Measurements from ENCODE around the gene C5orf15.

C5orf15 gene

DNA sequence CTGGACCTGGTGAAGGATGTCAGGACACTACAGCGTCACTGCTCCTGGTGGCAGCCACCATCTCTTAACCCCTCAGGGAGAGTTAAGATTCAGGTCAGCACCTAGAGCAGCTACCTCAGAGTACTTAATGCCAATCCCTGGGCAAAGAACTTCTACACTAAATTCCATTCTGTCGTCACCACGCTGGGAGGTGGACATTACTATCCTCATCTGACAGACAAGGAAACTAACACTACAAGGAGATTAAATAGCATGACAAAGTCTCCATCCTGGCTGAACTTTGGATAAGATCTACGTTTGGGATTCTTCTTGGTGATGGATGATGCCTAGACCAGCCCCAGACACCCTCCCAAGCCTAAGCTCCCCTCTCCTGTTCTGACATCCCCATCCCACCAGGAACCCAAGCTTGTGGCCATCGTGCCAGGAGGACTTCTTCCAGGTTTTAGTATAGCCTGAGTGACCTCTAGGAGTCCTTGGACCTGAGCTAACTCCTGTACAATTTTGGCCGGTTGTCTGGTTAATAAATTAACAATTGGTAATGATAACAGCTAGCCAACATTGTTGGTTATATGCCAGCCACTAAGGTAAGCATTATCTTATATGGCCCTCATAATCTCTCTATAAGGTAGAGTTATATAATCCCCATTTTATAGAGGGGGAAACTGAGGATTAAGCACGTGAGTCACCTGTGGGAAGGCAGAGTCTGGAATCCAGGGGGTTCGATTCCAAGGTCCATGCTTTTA is 54.8 kb downstream of the C5orf15 start:
- TF ChIP-seq TCF4 (CRISPR knock-in tag; IDR thresholded peaks at IDR 0.05; ENCODE audit: borderline replicate concordance) (no peak), SNAI2 (CRISPR knock-in tag; IDR thresholded peaks at IDR 0.05) (no peak), ZNF8 (CRISPR knock-in tag; IDR thresholded peaks at IDR 0.05) (no peak), TOX (CRISPR knock-in tag; IDR thresholded peaks at IDR 0.05; ENCODE audit: borderline replicate concordance) (no peak), BACH2 (CRISPR knock-in tag; IDR thresholded peaks at IDR 0.05; ENCODE audit: borderline replicate concordance) (no peak), OSR1 (CRISPR knock-in tag; IDR thresholded peaks at IDR 0.05) (no peak), ZNF70 (CRISPR knock-in tag; IDR thresholded peaks at IDR 0.05) (no peak), GLIS3 (CRISPR knock-in tag; IDR thresholded peaks at IDR 0.05) (no peak), ARNTL (CRISPR knock-in tag; IDR thresholded peaks at IDR 0.05; ENCODE audit: borderline replicate concordance, low read depth) (no peak), RARB (CRISPR knock-in tag; IDR thresholded peaks at IDR 0.05) (no peak), ZFP3 (CRISPR knock-in tag; IDR thresholded peaks at IDR 0.05) (no peak), ZC3H10 (CRISPR knock-in tag; IDR thresholded peaks at IDR 0.05) (no peak), CSDC2 (CRISPR knock-in tag; IDR thresholded peaks at IDR 0.05) (no peak), ESRRG (CRISPR knock-in tag; IDR thresholded peaks at IDR 0.05) (no peak), ISL1 (CRISPR knock-in tag; IDR thresholded peaks at IDR 0.05) (no peak)
- TF ChIP-seq, protein P1, sequence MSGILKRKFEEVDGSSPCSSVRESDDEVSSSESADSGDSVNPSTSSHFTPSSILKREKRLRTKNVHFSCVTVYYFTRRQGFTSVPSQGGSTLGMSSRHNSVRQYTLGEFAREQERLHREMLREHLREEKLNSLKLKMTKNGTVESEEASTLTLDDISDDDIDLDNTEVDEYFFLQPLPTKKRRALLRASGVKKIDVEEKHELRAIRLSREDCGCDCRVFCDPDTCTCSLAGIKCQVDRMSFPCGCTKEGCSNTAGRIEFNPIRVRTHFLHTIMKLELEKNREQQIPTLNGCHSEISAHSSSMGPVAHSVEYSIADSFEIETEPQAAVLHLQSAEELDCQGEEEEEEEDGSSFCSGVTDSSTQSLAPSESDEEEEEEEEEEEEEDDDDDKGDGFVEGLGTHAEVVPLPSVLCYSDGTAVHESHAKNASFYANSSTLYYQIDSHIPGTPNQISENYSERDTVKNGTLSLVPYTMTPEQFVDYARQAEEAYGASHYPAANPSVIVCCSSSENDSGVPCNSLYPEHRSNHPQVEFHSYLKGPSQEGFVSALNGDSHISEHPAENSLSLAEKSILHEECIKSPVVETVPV (CRISPR knock-in tag; IDR thresholded peaks at IDR 0.05): no peak
- TF ChIP-seq, protein P2, sequence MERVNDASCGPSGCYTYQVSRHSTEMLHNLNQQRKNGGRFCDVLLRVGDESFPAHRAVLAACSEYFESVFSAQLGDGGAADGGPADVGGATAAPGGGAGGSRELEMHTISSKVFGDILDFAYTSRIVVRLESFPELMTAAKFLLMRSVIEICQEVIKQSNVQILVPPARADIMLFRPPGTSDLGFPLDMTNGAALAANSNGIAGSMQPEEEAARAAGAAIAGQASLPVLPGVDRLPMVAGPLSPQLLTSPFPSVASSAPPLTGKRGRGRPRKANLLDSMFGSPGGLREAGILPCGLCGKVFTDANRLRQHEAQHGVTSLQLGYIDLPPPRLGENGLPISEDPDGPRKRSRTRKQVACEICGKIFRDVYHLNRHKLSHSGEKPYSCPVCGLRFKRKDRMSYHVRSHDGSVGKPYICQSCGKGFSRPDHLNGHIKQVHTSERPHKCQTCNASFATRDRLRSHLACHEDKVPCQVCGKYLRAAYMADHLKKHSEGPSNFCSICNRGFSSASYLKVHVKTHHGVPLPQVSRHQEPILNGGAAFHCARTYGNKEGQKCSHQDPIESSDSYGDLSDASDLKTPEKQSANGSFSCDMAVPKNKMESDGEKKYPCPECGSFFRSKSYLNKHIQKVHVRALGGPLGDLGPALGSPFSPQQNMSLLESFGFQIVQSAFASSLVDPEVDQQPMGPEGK (CRISPR knock-in tag; IDR thresholded peaks at IDR 0.05; ENCODE audit: borderline replicate concordance): no peak
- TF ChIP-seq, protein P3, sequence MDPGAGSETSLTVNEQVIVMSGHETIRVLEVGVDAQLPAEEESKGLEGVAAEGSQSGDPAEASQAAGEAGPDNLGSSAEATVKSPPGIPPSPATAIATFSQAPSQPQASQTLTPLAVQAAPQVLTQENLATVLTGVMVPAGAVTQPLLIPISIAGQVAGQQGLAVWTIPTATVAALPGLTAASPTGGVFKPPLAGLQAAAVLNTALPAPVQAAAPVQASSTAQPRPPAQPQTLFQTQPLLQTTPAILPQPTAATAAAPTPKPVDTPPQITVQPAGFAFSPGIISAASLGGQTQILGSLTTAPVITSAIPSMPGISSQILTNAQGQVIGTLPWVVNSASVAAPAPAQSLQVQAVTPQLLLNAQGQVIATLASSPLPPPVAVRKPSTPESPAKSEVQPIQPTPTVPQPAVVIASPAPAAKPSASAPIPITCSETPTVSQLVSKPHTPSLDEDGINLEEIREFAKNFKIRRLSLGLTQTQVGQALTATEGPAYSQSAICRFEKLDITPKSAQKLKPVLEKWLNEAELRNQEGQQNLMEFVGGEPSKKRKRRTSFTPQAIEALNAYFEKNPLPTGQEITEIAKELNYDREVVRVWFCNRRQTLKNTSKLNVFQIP (CRISPR knock-in tag; IDR thresholded peaks at IDR 0.05; ENCODE audit: borderline replicate concordance, low read depth): no peak
- TF ChIP-seq, protein P4, sequence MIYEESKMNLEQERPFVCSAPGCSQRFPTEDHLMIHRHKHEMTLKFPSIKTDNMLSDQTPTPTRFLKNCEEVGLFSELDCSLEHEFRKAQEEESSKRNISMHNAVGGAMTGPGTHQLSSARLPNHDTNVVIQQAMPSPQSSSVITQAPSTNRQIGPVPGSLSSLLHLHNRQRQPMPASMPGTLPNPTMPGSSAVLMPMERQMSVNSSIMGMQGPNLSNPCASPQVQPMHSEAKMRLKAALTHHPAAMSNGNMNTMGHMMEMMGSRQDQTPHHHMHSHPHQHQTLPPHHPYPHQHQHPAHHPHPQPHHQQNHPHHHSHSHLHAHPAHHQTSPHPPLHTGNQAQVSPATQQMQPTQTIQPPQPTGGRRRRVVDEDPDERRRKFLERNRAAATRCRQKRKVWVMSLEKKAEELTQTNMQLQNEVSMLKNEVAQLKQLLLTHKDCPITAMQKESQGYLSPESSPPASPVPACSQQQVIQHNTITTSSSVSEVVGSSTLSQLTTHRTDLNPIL (CRISPR knock-in tag; IDR thresholded peaks at IDR 0.05; ENCODE audit: low read depth): no peak
- ATAC-seq: no peak

DNA sequence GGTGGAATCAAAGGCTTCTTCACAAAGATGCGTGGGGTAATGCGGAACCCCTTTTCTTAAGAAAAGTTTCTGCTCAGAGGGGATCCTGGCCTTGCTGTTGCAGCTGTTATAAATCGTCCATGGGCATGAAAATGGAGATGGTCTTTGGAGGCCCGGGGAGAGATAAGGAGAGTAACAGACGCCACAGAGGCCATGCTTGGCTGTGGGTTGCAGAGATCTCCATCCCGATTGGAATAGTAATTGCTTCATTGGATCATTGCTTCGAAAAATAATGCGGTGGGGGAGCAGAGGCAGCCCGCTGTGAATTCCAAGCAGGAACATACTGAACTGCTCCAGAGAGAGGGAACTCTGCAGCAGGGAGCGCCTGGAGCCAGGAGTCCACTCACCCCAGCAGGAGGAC is 55.5 kb downstream of the C5orf15 start:
- TF ChIP-seq, protein P1 (CRISPR knock-in tag; IDR thresholded peaks at IDR 0.05): no peak
- TF ChIP-seq TCF4 (CRISPR knock-in tag; IDR thresholded peaks at IDR 0.05; ENCODE audit: borderline replicate concordance): peak; percentile 62; the same call in 1 of the 2 replicates
- ATAC-seq: no peak

DNA sequence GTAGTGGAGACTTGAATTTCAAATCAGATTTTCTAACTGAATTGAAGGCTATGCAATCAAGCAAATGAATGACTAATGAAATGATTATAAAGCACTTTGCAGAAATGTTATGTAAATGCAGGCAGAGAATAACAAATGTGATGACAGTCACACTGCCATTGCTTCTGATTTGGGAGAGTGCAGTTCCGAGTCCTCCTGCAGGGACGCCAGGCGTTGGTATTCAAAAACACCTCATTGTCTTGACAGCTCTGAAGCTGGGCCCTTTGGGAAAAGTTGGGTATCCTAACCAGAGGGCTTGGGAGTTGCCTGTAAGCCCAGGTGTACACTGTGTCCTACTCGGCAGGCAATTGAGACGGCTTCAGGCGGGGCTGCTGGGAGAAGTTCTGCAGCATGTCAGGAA is 57.9 kb downstream of the C5orf15 start:
- ATAC-seq: no peak
- TF ChIP-seq ZNF565 (CRISPR knock-in tag; conservative IDR thresholded peaks at IDR 0.05; ENCODE audit: low read depth) (no peak), ZFP3 (CRISPR knock-in tag; IDR thresholded peaks at IDR 0.05) (no peak)

DNA sequence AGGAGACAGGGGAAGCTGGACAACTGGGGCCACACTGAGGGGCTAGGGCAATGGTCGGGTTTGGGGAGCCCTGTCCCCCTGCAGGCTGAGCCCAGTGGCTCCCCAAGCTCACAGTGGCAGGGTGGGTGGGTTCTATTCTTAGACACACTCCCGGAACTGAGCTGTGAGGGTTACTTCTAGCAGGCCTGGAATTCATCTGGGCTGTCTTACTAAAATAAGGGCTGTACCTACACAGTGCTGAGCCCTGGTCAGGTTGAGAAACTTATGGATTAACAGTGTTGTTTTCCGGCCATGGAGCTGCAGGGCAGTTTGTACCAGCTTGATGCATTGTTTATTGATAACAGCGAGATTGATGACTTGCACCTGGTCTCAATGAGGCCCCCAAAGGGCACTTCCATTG is 58.8 kb downstream of the C5orf15 start:
- ATAC-seq: no peak
- no peak for TF ChIP-seq OSR1 (CRISPR knock-in tag; IDR thresholded peaks at IDR 0.05)
- TF ChIP-seq, protein P4 (CRISPR knock-in tag; IDR thresholded peaks at IDR 0.05; ENCODE audit: low read depth): no peak
- no peak for TF ChIP-seq ZFP3 (CRISPR knock-in tag; IDR thresholded peaks at IDR 0.05)
- TF ChIP-seq, protein P3 (CRISPR knock-in tag; IDR thresholded peaks at IDR 0.05; ENCODE audit: borderline replicate concordance, low read depth): no peak
- TF ChIP-seq ESRRG (CRISPR knock-in tag; IDR thresholded peaks at IDR 0.05): no peak
- no peak for TF ChIP-seq TCF4 (CRISPR knock-in tag; IDR thresholded peaks at IDR 0.05; ENCODE audit: borderline replicate concordance)
- TF ChIP-seq, protein P5, sequence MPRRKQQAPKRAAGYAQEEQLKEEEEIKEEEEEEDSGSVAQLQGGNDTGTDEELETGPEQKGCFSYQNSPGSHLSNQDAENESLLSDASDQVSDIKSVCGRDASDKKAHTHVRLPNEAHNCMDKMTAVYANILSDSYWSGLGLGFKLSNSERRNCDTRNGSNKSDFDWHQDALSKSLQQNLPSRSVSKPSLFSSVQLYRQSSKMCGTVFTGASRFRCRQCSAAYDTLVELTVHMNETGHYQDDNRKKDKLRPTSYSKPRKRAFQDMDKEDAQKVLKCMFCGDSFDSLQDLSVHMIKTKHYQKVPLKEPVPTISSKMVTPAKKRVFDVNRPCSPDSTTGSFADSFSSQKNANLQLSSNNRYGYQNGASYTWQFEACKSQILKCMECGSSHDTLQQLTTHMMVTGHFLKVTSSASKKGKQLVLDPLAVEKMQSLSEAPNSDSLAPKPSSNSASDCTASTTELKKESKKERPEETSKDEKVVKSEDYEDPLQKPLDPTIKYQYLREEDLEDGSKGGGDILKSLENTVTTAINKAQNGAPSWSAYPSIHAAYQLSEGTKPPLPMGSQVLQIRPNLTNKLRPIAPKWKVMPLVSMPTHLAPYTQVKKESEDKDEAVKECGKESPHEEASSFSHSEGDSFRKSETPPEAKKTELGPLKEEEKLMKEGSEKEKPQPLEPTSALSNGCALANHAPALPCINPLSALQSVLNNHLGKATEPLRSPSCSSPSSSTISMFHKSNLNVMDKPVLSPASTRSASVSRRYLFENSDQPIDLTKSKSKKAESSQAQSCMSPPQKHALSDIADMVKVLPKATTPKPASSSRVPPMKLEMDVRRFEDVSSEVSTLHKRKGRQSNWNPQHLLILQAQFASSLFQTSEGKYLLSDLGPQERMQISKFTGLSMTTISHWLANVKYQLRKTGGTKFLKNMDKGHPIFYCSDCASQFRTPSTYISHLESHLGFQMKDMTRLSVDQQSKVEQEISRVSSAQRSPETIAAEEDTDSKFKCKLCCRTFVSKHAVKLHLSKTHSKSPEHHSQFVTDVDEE (CRISPR knock-in tag; IDR thresholded peaks at IDR 0.05): no peak
- no peak for TF ChIP-seq BACH2 (CRISPR knock-in tag; IDR thresholded peaks at IDR 0.05; ENCODE audit: borderline replicate concordance)
